Endothelial cell of umbilical vein (primary cell): ENCODE measurements around the gene IER3. TPM values are rescaled to one million over a fixed set of nuclear protein-coding genes. Genes with fewer than 3 reads are reported as not detected.
A peak's percentile ranks its signal among the peaks of the same experiment; 100 is the strongest.

ENCODE experiments used
- BruUV-seq: library from RNA; stranded (reverse); fragments of 400-500 nt; replicated peaks from 2 replicates; lab custom pipeline; 2021; lab: Mats Ljungman, UMichigan
- CTCF ChIA-PET: fragments of 300-600, 350-600 bp; sonication (Branson Sonifier 250); formaldehyde crosslinking; loops from one replicate; lab custom pipeline; 2021; ENCODE audit warnings: antibody characterized with exemption, inconsistent platforms; lab: Charles Lee
- POLR2A ChIA-PET: fragments of 300-600, 350-600 bp; sonication (Branson Sonifier 250); formaldehyde crosslinking; loops from one replicate; lab custom pipeline; 2021; ENCODE audit warnings: antibody characterized with exemption, inconsistent platforms; lab: Charles Lee
- DNase-seq: peaks from one replicate; pipeline ENCODE4 v3.0.0-alpha.2; 2011; ENCODE audit warnings: low read depth, low spot score
- FAIRE-seq: peaks from 2 replicates; lab custom pipeline; 2011; peaks lifted over from hg19 to GRCh38; lab: Jason Lieb, UNC
- H2AFZ ChIP-seq: 2 replicates; pipeline ENCODE4 v1.6.0; 2012; ENCODE audit warnings: low read depth, low read length, control low read depth, inconsistent platforms
- H3K27ac ChIP-seq: 2 replicates; pipeline ENCODE4 v1.5.1; 2011; ENCODE audit warnings: low read depth, mild to moderate bottlenecking, control low read depth, low read length, moderate library complexity; ENCODE audit not compliant: insufficient read depth
- H3K27me3 ChIP-seq, 2 experiments: 2 replicates each; pipeline versions ENCODE4 v1.6.0 to v1.6.1; 2011; ENCODE audit warnings: low read length in 2 of 2, mixed read lengths in 1 of 2; ENCODE audit not compliant: control insufficient read depth in 2 of 2, insufficient read depth in 2 of 2
- H3K36me3 ChIP-seq, 2 experiments: 2 replicates in 1 of 2; 3 replicates in 1 of 2; pipeline ENCODE4 v1.5.1; 2011; ENCODE audit warnings: low read length in 2 of 2, mild to moderate bottlenecking in 1 of 2, moderate library complexity in 1 of 2; ENCODE audit not compliant: control insufficient read depth in 2 of 2, insufficient read depth in 2 of 2; ENCODE audit errors: extremely low read depth in 1 of 2
- H3K4me1 ChIP-seq: 3 replicates; pipeline ENCODE4 v1.5.1; 2011; ENCODE audit warnings: mild to moderate bottlenecking, low read length; ENCODE audit not compliant: control insufficient read depth, insufficient read depth; ENCODE audit errors: extremely low read depth
- H3K4me2 ChIP-seq: 2 replicates; pipeline ENCODE4 v1.6.1; 2011; ENCODE audit warnings: low read length, control low read depth, mixed read lengths; ENCODE audit not compliant: insufficient read depth
- H3K4me3 ChIP-seq, 3 experiments: fragments of 200-600 bp in 1 of 3; sonication (generic), shearing (Covaris generic) in 1 of 3; replicated peaks in 1 of 3; 2 replicates each; pipeline ENCODE4 v1.5.1; 2011 to 2016; ENCODE audit warnings: control low read depth in 3 of 3, low read length in 3 of 3, mild to moderate bottlenecking in 2 of 3, inconsistent platforms in 1 of 3, low read depth in 1 of 3, moderate library complexity in 1 of 3; ENCODE audit not compliant: insufficient read depth in 1 of 3
- H3K79me2 ChIP-seq: 2 replicates; pipeline ENCODE4 v1.6.0; 2012; ENCODE audit warnings: low read length, inconsistent platforms; ENCODE audit not compliant: control insufficient read depth, insufficient read depth
- H3K9ac ChIP-seq: replicated peaks from 2 replicates; pipeline ENCODE3; 2011; ENCODE audit warnings: low read length, control low read depth; ENCODE audit not compliant: insufficient read depth; ENCODE audit errors: extremely low read depth
- H3K9me1 ChIP-seq: replicated peaks from 3 replicates; pipeline ENCODE4 v1.6.0; 2011; ENCODE audit warnings: mild to moderate bottlenecking, low read length; ENCODE audit not compliant: control insufficient read depth, insufficient read depth; ENCODE audit errors: extremely low read depth
- H3K9me3 ChIP-seq: replicated peaks from 2 replicates; pipeline ENCODE4 v1.5.1; 2012; ENCODE audit warnings: low read length, inconsistent platforms; ENCODE audit not compliant: control insufficient read depth, insufficient read depth
- H4K20me1 ChIP-seq: replicated peaks from 2 replicates; pipeline ENCODE3; 2011; ENCODE audit warnings: mild to moderate bottlenecking, low read length; ENCODE audit not compliant: control insufficient read depth, insufficient read depth; ENCODE audit errors: extremely low read depth
- EZH2 ChIP-seq: IDR thresholded peaks from 2 replicates; pipeline ENCODE4 v1.6.1; 2012; ENCODE audit warnings: borderline replicate concordance, low read depth, mild to moderate bottlenecking, moderate library complexity, low read length, inconsistent platforms; ENCODE audit not compliant: severe bottlenecking
- FOS ChIP-seq: IDR thresholded peaks from 2 replicates; pipeline ENCODE4 v1.6.1; 2011; ENCODE audit warnings: mild to moderate bottlenecking, low read length, moderate library complexity, borderline replicate concordance; ENCODE audit not compliant: insufficient read depth
- GATA2 ChIP-seq: IDR thresholded peaks from 2 replicates; pipeline ENCODE4 v1.7.0; 2011; ENCODE audit warnings: low read depth, mild to moderate bottlenecking, moderate library complexity, mixed read lengths, low read length; ENCODE audit not compliant: insufficient read length, insufficient read depth
- JUN ChIP-seq: IDR thresholded peaks from 2 replicates; pipeline ENCODE4 v1.6.1; 2011; ENCODE audit warnings: borderline replicate concordance, low read depth; ENCODE audit not compliant: insufficient read length, insufficient read depth
- MYC ChIP-seq: IDR thresholded peaks from one replicate; pipeline ENCODE4 v1.6.1; 2011; ENCODE audit warnings: mild to moderate bottlenecking, low read depth, low read length
- POLR2A ChIP-seq: IDR thresholded peaks from 2 replicates; pipeline ENCODE4 v1.6.1; 2012; ENCODE audit warnings: low read depth, mild to moderate bottlenecking, control low read depth, low read length
- POLR2AphosphoS5 ChIP-seq: IDR thresholded peaks from 2 replicates; pipeline ENCODE4 v1.6.1; 2012; ENCODE audit warnings: low read depth, mild to moderate bottlenecking, control low read depth, low read length, moderate library complexity; ENCODE audit not compliant: insufficient read depth
- dilution Hi-C: fragments of 300-500 bp; cut with MboI; formaldehyde crosslinking; loops from one replicate; pipeline ENCODE4 v1.15.0; 2019; ENCODE audit warnings: low sequenced_read_pairs; ENCODE audit not compliant: extremely low pct_ligation_motif_present
- intact Hi-C: fragments of 100-400 bp; cut with micrococcal nuclease; formaldehyde crosslinking; loops from one replicate; pipeline ENCODE4 v1.10.0; 2022
- polyA plus RNA-seq, 4 experiments: library from polyadenylated mRNA; depleted of rRNA in 3 of 4; stranded (reverse) in 3 of 4; unstranded in 1 of 4; fragments of >200 nt; gene quantifications; 2 replicates each; pipeline versions ENCODE4 v1.2.1 to v1.2.3, GENCODE V29; 2011 to 2012; ENCODE audit warnings: missing spikeins in 1 of 4
- total RNA-seq: library from RNA; stranded (reverse); gene quantifications from 2 replicates; pipeline ENCODE4 v1.2.3, GENCODE V29; 2021
- TF ChIP-seq, protein P1 (sequence below), 2 donors: IDR thresholded peaks; 1 replicate in 1 of 2; 2 replicates in 1 of 2; pipeline ENCODE4 v1.5.1; 2011; ENCODE audit warnings: low read length in 2 of 2, mild to moderate bottlenecking in 2 of 2, moderate library complexity in 2 of 2, control low read depth in 1 of 2, inconsistent platforms in 1 of 2, low read depth in 1 of 2; ENCODE audit not compliant: insufficient read depth in 1 of 2; ENCODE audit errors: extremely low read depth in 1 of 2
- TF ChIP-seq, protein P2 (sequence below): IDR thresholded peaks from 2 replicates; pipeline ENCODE4 v1.6.1; 2011; ENCODE audit not compliant: insufficient read depth, insufficient read length

Gene IER3
- total and polyA plus RNA-seq, 2 donors (not counting 3 experiments of a cell fraction or from before 2014, with no cell fraction given): 170 to 468 TPM

DNA sequence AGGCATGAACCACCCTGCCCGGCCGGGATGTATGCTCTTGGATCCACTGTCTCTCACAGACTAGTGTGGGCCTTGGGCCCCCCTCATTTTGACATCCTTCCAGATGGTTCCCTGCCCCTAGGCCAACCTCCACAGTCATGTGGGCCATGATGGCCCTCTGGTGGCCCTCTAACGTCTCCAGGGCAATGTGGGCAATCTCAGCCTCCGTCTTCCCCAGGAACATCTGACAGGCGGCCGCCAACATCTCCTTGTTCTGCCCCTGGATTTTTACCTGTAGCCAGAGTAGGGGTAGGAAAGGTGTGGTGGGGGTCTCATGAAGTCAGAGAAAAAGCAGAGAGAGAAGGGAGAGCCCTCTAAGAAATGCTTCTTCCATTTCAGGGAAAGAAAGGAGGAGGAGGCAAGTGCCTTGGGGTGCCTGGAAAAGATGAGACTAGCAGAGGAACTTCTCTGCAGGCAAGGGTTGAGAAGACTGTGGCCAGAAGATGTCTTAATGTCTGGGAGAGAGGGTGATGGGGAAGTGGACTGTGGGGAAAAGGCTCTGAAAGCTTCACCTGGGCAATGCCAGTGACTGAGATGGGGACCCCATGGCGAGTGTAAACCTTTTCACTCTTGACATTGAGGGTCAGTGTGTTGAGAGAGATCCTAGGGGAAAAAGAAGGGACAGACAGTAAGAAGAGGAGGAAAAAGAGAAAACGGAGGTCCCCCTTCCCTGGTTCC lies 3.1 kb downstream of the IER3 start:
- no peaks in the 10 kb centered on the region for H4K20me1 ChIP-seq
- H3K36me3 ChIP-seq: peaks cover 2% of the 10 kb centered on the region in 2 experiments
- H3K9ac ChIP-seq: peak overlapping the region; percentile 92
- dilution Hi-C loops (loop anchor here (25.0 kb wide), 1 partner anchor 146 kb away; the partner anchor contains the start of gene DDR1), intact Hi-C loops (loop anchor here (5.0 kb wide), 1 partner anchor 346 kb away; no protein-coding TSS in a partner anchor)
- DNase-seq (peak; percentile 66), FAIRE-seq (peak; percentile 4)
- ChIA-PET CTCF (interaction anchor here (0.6 to 2.3 kb wide), 9 partner anchors 10 to 346 kb away, joined by 3 to 13 read pairs (median 6); no protein-coding TSS in a partner anchor), POLR2A (interaction anchor here (1.1 to 2.0 kb wide), 3 partner anchors 11 to 40 kb away, joined by 4 to 11 read pairs (median 9); no protein-coding TSS in a partner anchor)
- no peaks in the 10 kb centered on the region for H3K27me3 ChIP-seq
- H3K4me2 ChIP-seq: peak overlapping the region; percentile 56
- no peaks in the 10 kb centered on the region for H3K9me1 ChIP-seq
- TF ChIP-seq, protein P1, sequence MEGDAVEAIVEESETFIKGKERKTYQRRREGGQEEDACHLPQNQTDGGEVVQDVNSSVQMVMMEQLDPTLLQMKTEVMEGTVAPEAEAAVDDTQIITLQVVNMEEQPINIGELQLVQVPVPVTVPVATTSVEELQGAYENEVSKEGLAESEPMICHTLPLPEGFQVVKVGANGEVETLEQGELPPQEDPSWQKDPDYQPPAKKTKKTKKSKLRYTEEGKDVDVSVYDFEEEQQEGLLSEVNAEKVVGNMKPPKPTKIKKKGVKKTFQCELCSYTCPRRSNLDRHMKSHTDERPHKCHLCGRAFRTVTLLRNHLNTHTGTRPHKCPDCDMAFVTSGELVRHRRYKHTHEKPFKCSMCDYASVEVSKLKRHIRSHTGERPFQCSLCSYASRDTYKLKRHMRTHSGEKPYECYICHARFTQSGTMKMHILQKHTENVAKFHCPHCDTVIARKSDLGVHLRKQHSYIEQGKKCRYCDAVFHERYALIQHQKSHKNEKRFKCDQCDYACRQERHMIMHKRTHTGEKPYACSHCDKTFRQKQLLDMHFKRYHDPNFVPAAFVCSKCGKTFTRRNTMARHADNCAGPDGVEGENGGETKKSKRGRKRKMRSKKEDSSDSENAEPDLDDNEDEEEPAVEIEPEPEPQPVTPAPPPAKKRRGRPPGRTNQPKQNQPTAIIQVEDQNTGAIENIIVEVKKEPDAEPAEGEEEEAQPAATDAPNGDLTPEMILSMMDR (IDR thresholded peaks at IDR 0.05; ENCODE audit: extremely low read depth in 1 of 2, insufficient read depth in 1 of 2, low read depth in 1 of 2, low read length in 2 of 2): no peak
- TF ChIP-seq, protein P2, sequence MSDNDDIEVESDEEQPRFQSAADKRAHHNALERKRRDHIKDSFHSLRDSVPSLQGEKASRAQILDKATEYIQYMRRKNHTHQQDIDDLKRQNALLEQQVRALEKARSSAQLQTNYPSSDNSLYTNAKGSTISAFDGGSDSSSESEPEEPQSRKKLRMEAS: no peak
- TF ChIP-seq GATA2: no peak
- TF ChIP-seq FOS: no peak
- TF ChIP-seq MYC: no peak
- no peak for TF ChIP-seq JUN
- no peak for TF ChIP-seq EZH2
- no peak for TF ChIP-seq POLR2A
- no peak for TF ChIP-seq POLR2AphosphoS5
- BruUV-seq: no TSS peak
- peak overlapping the region; percentile 89 for H3K27ac ChIP-seq
- H3K79me2 ChIP-seq: peaks cover 46% of the 10 kb centered on the region
- H3K4me1 ChIP-seq: peaks cover 47% of the 10 kb centered on the region
- no peaks in the 10 kb centered on the region for H3K9me3 ChIP-seq
- no peak overlapping the region for H2AFZ ChIP-seq
- H3K4me3 ChIP-seq: peak overlapping the region in 1 of 3 experiments; percentile 61
